Activated CD4-positive, alpha-beta T cell treated with anti-CD3 and anti-CD28 coated beads, Interleukin-2, amount 10 ng/mL, durations not matched to agents 24 days and 14 days (primary cell): ENCODE data around the gene FILIP1L. TPM values are rescaled to one million over a fixed set of nuclear protein-coding genes. Genes with fewer than 3 reads are reported as not detected.

Source experiments
- DNase-seq: peaks from one replicate; pipeline ENCODE4 v3.0.0; 2022
- H3K27ac Mint-ChIP-seq: one replicate; pipeline ENCODE4 v1.8.0; 2022; ENCODE audit warnings: mild to moderate bottlenecking, mixed read lengths
- H3K27me3 Mint-ChIP-seq: one replicate; pipeline ENCODE4 v1.8.0; 2022; ENCODE audit warnings: mixed read lengths
- H3K36me3 Mint-ChIP-seq: one replicate; pipeline ENCODE4 v1.8.0; 2022; ENCODE audit warnings: low read depth, mild to moderate bottlenecking, mixed read lengths
- H3K4me1 Mint-ChIP-seq: one replicate; pipeline ENCODE4 v1.8.0; 2021; ENCODE audit warnings: mixed read lengths
- H3K4me3 Mint-ChIP-seq: one replicate; pipeline ENCODE4 v1.8.0; 2022; ENCODE audit warnings: mild to moderate bottlenecking, moderate library complexity, mixed read lengths
- H3K9me3 Mint-ChIP-seq: one replicate; pipeline ENCODE4 v1.8.0; 2021; ENCODE audit warnings: mixed read lengths
- intact Hi-C: fragments of 100-400 bp; cut with micrococcal nuclease; formaldehyde crosslinking; loops from one replicate; pipeline ENCODE4 v1.15.1; 2023
- total RNA-seq: library from RNA; stranded (reverse); gene quantifications from 2 replicates; pipeline ENCODE4 v1.2.3, GENCODE V29; 2022

The FILIP1L gene
- total RNA-seq, 1 donor from 2014 or later = 1.4 TPM

DNA sequence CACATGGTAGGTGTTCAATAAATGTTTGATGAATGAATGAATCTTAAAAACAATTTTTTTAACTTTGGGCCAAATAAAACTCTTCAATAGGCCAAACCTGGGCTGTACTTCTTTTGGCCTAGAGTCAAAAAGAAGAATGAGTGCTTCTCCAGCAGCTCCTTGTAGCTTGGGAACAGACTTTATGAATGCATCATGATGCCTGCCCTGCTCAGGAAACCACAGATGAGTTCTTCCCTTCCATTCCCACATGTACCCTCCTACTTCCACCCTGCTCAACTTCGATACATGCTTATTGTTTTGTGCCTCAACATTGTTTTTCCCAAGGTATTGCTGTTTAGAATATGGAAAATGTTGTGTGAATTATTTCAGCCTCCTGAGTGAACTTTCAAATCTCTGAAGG lies 87.0 kb downstream of the FILIP1L start:
- intact Hi-C loops = no loop called here
- H3K9me3 Mint-ChIP-seq = no peaks in the 10 kb centered on the region
- no peak for DNase-seq
- H3K36me3 Mint-ChIP-seq = peaks cover 2% of the 10 kb centered on the region
- peaks cover 6% of the 10 kb centered on the region for H3K4me1 Mint-ChIP-seq
- no peak overlapping the region for H3K4me3 Mint-ChIP-seq
- H3K27me3 Mint-ChIP-seq = no peaks in the 10 kb centered on the region
- no peak overlapping the region for H3K27ac Mint-ChIP-seq

DNA sequence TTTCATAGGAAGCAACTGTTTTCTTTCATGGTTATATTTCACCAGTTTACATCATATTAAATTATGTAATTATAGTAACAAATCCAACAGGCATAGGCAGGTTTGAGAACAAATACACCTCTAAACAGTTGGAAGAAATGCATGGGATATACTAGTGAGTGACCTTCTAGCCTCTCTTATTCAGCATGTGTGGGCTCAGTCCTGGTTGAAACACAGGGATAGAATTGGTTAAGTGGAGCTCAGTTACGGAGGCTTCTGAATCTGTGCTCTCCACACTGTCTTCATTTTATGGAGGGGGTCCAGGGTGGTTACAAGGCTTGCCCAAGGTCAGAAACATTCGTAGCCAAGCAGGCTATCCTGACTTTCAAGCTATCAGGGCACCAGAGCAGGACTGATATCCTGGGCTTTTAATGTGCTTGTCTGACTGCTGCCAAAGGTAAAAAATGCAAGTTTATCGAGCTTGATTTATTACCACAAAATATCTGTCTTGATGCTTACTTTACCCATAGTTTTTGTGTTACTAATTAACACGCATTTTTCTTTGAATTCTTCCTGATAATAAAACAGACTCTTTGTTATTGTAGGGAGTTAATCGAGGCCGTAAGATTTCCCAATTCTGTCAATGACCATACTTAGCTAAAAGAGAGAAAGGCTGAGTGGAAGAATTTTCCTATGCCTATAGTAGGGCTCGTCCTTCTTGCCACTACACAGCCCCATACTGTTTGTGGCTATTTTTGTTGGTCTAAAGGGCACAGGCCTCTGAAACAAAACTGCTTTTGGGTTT lies 89.6 kb downstream of the FILIP1L start:
- DNase-seq = no peak
- Mint-ChIP-seq H3K9me3 (no peaks in the 10 kb centered on the region), H3K4me1 (no peaks in the 10 kb centered on the region), H3K4me3 (no peak overlapping the region), H3K36me3 (peaks cover 2% of the 10 kb centered on the region), H3K27ac (no peak overlapping the region), H3K27me3 (no peaks in the 10 kb centered on the region)
- intact Hi-C loops = no loop called here

DNA sequence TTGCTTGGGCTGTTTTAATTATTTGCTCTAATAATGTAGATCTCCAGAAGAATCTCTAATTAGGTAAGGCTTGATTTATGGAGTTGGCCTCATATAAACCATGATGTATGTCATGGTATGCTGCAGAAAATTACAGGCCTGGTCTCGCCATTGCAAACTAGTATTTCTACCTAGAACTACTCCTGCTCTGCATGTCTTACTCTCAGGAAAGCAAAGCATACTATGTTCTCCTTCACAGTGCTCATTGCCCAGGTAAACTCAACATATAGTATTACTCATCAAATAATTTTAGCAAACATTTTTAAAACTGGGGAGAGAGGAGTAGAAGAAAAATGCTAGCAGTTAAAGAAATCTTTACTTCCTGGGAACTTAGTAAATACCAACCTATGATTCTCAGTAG lies 90.7 kb downstream of the FILIP1L start:
- H3K27ac Mint-ChIP-seq = no peak overlapping the region
- H3K4me1 Mint-ChIP-seq = peaks cover under 1% of the 10 kb centered on the region
- no peaks in the 10 kb centered on the region for H3K27me3 Mint-ChIP-seq
- H3K4me3 Mint-ChIP-seq = no peak overlapping the region
- no peaks in the 10 kb centered on the region for H3K9me3 Mint-ChIP-seq
- DNase-seq = no peak
- intact Hi-C loops = no loop called here
- peaks cover 2% of the 10 kb centered on the region for H3K36me3 Mint-ChIP-seq

DNA sequence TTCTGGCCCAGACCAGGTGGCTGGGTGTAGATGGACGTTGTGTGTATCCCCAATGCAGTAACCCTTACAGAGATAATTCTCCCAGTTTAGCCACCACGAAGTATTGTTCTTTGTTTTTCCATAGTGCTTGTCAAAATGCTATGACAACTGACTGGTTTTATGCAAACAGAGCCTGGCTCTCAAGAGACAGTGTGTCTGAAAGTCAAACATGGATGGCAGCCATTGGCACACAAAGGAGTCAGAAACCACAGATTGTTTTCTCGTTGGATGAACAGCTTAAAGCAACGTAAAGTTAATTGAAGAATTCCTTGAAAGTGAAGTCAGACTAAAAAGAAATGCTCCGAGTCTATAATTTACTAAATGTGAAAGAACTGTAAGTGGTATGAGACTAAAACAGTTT lies 91.2 kb downstream of the FILIP1L start:
- Mint-ChIP-seq H3K27me3 (no peaks in the 10 kb centered on the region), H3K36me3 (peaks cover 2% of the 10 kb centered on the region), H3K4me3 (no peak overlapping the region), H3K9me3 (no peaks in the 10 kb centered on the region), H3K27ac (no peak overlapping the region), H3K4me1 (peaks cover 2% of the 10 kb centered on the region)
- intact Hi-C loops = no loop called here
- DNase-seq = no peak

DNA sequence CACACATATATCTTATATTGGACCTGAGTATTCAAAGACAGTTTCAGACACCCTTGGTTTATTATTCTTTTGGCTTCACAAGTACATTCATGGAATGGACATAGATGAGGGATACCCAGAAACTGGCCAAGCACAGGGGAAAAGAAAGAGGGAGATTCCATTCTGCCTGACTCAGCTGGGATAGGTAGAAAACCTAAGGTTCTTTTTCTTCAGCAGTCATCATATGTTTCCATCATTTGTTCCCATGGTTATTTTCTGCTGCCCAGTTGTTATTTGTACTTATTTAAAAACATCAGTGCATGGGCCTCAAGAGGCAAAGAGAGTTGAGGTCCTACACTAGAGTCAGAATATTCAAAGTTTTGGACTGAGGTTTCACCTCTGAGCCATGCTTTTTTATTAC lies 91.8 kb downstream of the FILIP1L start:
- no peaks in the 10 kb centered on the region for H3K9me3 Mint-ChIP-seq
- H3K27ac Mint-ChIP-seq = no peak overlapping the region
- no peaks in the 10 kb centered on the region for H3K27me3 Mint-ChIP-seq
- DNase-seq = no peak
- H3K36me3 Mint-ChIP-seq = peaks cover 2% of the 10 kb centered on the region
- no peak overlapping the region for H3K4me3 Mint-ChIP-seq
- H3K4me1 Mint-ChIP-seq = peaks cover 2% of the 10 kb centered on the region
- intact Hi-C loops = no loop called here

DNA sequence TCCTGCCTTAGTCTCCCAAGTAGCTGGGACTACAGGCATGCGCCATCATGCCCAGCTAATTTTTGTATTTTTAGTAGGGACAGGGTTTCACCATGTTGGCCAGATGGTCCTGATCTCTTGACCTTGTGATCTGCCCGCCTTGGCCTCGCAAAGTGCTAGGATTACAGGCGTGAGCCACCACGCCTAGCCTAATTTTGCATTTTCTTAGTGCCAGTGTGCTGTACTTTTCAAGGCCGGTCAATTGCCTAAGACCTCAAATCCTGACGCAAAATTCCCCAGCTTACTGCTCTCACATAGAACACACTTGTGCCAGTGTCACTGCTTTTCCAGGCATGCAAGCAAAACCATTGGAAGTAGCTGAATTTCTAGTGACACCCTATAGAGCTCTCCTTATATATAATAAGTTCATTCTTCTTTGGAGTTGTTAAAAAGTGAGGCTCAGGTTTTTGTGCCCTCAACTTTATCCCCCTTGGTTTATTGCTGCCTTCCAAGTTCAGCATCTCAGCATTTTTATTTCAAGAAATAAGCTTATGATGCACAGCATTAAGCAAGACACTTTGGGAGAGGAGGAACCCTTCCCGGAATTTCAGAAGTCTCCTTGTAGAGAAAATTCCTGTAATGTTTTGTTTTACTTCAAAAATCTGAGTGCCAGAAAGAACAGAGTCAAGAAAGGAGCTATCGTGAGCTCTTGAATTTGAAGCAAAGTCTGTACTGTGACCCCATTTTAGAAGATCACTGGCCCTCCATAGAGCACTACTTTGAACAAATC lies 93.2 kb downstream of the FILIP1L start:
- Mint-ChIP-seq H3K4me3 (no peak overlapping the region), H3K27ac (no peak overlapping the region), H3K27me3 (no peaks in the 10 kb centered on the region), H3K4me1 (peaks cover 2% of the 10 kb centered on the region), H3K36me3 (peaks cover 2% of the 10 kb centered on the region), H3K9me3 (no peaks in the 10 kb centered on the region)
- no peak for DNase-seq
- intact Hi-C loops = no loop called here

DNA sequence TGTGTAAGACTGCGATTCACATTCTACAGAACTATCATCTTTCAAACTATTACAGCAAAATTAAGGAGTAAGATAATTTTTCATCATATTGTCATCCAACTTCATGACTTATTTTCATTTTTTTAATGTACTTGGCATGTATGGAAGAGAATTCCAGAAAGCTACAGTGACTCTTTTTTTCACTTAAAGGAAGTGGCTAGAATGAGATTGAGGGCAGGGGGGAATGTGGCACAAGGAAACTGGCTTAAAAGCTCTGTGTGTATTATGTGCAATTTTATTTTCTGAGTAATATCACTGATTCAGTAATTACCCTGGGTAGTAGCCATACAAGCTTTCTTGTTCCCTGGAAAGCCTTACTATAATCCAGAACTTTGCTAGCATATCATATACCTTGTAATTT lies 94.6 kb downstream of the FILIP1L start:
- H3K4me1 Mint-ChIP-seq = peaks cover 2% of the 10 kb centered on the region
- intact Hi-C loops = no loop called here
- H3K27me3 Mint-ChIP-seq = no peaks in the 10 kb centered on the region
- peaks cover 5% of the 10 kb centered on the region for H3K9me3 Mint-ChIP-seq
- peaks cover 2% of the 10 kb centered on the region for H3K36me3 Mint-ChIP-seq
- no peak for DNase-seq
- no peak overlapping the region for H3K4me3 Mint-ChIP-seq
- H3K27ac Mint-ChIP-seq = no peak overlapping the region

DNA sequence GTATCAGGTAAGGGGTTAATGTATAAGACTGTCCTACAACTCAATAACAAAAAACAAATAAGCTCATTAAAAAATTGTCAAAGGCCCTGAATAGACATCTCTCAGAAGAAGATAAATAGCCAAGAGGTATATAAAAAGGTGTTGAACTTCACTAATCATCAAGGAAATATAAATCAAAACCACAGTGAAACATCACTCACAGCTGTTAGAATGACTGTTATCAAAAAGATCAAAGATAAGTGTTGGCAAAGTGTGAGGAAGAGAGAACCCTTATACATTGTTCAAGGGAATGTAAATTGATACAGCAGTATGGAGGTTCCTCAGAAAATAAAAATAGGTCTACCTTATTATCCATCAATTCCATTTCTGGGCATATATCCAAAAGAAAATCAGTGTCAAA lies 95.5 kb downstream of the FILIP1L start:
- DNase-seq = no peak
- H3K27me3 Mint-ChIP-seq = no peaks in the 10 kb centered on the region
- intact Hi-C loops = no loop called here
- peaks cover 5% of the 10 kb centered on the region for H3K9me3 Mint-ChIP-seq
- H3K36me3 Mint-ChIP-seq = peaks cover 1% of the 10 kb centered on the region
- no peak overlapping the region for H3K27ac Mint-ChIP-seq
- H3K4me3 Mint-ChIP-seq = no peak overlapping the region
- H3K4me1 Mint-ChIP-seq = peaks cover 2% of the 10 kb centered on the region

DNA sequence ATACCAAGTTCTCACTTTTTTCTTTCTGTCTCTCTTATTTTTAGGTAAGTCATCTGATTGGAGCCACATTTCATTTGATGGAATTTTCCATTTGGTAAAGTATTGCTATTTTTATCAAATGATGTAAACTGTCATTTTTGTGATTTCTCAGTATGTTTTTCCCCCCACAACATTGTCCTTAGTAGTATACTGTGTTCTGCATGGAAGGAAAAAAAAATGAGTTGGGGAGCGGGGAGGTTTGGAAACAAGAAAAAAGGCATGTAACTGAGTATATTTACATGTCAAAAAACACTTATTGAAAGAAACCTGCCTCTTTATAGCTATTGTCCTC lies 104.2 kb downstream of the FILIP1L start:
- H3K4me1 Mint-ChIP-seq = peaks cover 10% of the 10 kb centered on the region

DNA sequence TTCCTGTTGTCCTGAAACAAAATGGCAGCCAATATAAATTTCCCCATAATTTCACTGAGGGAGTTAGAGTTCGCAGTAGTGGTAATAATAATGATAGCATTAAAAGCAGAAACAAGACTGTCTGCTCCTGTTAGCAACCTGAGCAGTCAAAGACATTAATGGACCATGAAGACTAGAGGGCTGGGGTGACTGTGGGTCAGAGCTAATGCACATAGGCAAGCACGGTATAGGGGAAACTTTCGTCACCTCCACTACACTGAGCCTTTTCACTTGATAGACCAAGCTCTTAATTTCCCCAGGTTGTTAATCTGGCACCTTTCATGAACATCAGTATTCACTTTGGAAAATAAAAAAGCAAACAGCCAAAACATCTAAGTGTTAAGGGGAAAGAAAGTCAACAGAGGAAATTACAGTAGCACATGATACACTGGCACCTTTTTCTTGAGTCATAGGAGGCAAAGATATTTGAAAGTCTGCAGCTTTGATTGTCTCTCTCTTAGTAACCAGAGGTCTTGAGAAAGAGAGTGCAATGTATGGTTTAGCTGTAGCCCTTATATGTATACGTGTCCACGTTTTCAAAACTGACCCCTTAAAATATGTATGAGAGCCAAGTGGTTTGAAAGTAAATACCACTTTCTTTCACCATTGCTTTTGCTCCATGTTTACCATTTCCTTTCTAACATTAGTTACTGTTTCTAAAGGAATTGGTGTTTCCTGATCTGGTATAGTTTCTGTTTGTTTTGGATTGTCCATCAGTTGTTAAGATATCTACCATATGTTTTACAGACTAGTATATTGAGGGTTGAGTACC lies 104.8 kb downstream of the FILIP1L start:
- Mint-ChIP-seq H3K4me3 (no peak overlapping the region), H3K27me3 (no peaks in the 10 kb centered on the region), H3K27ac (no peak overlapping the region), H3K9me3 (peaks cover 9% of the 10 kb centered on the region), H3K4me1 (peaks cover 13% of the 10 kb centered on the region), H3K36me3 (peaks cover 6% of the 10 kb centered on the region)
- intact Hi-C loops = no loop called here
- no peak for DNase-seq

More for the DNA sequence above, 104.2 kb downstream of the FILIP1L start:
- no peak overlapping the region for H3K27ac Mint-ChIP-seq
- H3K27me3 Mint-ChIP-seq = no peaks in the 10 kb centered on the region
- H3K36me3 Mint-ChIP-seq = peaks cover 6% of the 10 kb centered on the region
- H3K4me3 Mint-ChIP-seq = no peak overlapping the region
- no peak for DNase-seq
- intact Hi-C loops = no loop called here
- peaks cover 12% of the 10 kb centered on the region for H3K9me3 Mint-ChIP-seq

DNA sequence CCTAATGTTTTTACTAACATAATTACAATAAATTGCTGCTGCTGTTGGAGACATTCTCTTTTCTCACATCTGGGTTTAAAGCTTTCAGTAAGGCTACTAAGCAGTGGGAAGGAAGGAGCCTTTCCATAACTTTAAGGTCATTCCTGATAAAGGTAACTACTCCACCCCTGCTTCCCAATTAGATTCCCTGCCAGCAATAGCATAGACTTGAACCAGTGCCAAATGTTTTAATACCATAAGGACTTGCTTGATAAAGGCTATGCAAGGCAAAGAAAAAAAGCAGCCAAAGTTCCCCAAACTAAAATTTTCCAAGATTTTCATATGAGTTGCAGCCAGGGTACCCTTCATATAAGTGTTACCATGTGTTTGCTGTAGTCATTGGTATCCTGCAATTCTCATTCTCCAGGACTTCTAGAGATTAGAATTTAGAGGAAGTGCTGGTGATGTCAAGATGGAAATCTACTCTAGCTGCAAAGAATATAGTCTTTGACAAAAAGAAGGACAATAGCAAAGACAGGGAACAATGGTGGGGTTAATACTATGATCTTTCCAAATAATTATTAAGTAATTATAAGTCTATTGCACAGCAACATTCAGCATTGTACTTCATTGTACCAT lies 106.1 kb downstream of the FILIP1L start:
- intact Hi-C loops = no loop called here
- Mint-ChIP-seq H3K4me3 (no peak overlapping the region), H3K9me3 (peaks cover 9% of the 10 kb centered on the region)

DNA sequence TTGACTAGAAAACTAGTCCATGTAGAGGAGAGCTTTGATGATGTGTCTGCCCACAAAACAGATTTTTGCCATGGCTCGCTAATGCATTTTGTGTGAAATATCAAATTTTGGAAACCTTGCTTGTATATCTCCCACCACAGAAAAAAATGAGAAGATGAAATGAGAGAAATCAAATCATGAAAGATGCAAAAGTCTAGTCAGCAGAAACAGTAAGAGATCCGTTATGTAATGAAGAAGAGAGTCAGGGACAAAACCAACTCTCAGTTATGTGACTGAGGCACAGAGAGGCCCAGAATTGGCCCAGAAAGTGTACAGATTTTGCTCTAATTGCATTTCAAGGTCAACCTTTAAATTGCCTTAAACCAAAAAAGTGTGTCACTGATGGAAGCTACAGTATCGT lies 107.0 kb downstream of the FILIP1L start:
- Mint-ChIP-seq H3K9me3 (peaks cover 9% of the 10 kb centered on the region), H3K27me3 (no peaks in the 10 kb centered on the region), H3K27ac (no peak overlapping the region), H3K36me3 (peaks cover 5% of the 10 kb centered on the region), H3K4me3 (no peak overlapping the region), H3K4me1 (peaks cover 22% of the 10 kb centered on the region)
- intact Hi-C loops = no loop called here
- DNase-seq = no peak

More for the DNA sequence above, 106.1 kb downstream of the FILIP1L start:
- Mint-ChIP-seq H3K27ac (no peak overlapping the region), H3K27me3 (no peaks in the 10 kb centered on the region), H3K4me1 (peaks cover 18% of the 10 kb centered on the region), H3K36me3 (peaks cover 5% of the 10 kb centered on the region)
- DNase-seq = no peak

DNA sequence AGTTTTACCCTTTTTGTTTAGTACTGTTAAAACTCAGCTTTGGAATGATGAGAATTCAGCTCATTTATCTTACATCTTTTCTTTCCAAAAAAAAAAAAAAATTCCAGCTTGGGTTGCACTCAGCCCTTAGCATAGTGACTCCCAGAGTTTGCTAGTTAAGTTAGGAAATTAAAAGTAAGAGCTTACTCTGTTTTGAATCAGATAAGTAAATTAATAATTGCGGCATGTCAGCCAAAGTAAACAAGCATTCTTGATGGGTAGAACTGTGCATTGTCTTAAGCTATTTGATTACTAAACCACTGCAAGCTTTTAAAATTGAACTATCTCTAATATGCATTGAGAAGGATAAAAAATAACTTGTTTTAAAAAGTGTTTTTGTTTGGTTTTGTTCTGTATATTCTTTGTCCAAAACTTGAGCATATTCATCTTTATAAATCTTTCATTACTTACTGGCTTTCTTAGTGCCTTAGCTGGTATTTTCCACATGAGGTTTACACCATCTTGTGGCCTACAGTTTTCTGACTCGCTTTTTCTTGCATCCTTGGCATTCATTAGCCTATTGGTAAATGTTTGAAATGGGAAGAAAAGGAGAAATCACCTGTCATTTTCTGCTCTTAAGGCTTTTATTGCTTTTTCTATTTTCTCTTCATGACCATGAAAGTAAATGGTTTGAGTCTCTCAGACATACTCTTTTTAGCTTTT lies 107.6 kb downstream of the FILIP1L start:
- Mint-ChIP-seq H3K4me1 (peaks cover 22% of the 10 kb centered on the region), H3K36me3 (peaks cover 5% of the 10 kb centered on the region), H3K27ac (no peak overlapping the region), H3K9me3 (peaks cover 9% of the 10 kb centered on the region), H3K27me3 (no peaks in the 10 kb centered on the region), H3K4me3 (no peak overlapping the region)
- intact Hi-C loops = no loop called here
- DNase-seq = no peak
